GM12865 (cell line): ENCODE results near the gene PRELID1.
A peak's percentile ranks its signal among the peaks of the same experiment; 100 is the strongest.

ENCODE experiments used
- DNase-seq: peaks from one replicate; pipeline ENCODE4 v3.0.0; 2010; ENCODE audit warnings: low read depth
- H3K4me3 ChIP-seq: 2 replicates; pipeline ENCODE4 v1.5.1; 2011; ENCODE audit warnings: mild to moderate bottlenecking, low read depth, low read length, control low read depth
- TF ChIP-seq, protein P1 (sequence below): IDR thresholded peaks from 2 replicates; pipeline ENCODE4 v1.5.1; 2011; ENCODE audit warnings: low read length, control low read depth, low read depth, inconsistent platforms; ENCODE audit not compliant: insufficient read depth; ENCODE audit errors: missing control alignments

Gene PRELID1

DNA sequence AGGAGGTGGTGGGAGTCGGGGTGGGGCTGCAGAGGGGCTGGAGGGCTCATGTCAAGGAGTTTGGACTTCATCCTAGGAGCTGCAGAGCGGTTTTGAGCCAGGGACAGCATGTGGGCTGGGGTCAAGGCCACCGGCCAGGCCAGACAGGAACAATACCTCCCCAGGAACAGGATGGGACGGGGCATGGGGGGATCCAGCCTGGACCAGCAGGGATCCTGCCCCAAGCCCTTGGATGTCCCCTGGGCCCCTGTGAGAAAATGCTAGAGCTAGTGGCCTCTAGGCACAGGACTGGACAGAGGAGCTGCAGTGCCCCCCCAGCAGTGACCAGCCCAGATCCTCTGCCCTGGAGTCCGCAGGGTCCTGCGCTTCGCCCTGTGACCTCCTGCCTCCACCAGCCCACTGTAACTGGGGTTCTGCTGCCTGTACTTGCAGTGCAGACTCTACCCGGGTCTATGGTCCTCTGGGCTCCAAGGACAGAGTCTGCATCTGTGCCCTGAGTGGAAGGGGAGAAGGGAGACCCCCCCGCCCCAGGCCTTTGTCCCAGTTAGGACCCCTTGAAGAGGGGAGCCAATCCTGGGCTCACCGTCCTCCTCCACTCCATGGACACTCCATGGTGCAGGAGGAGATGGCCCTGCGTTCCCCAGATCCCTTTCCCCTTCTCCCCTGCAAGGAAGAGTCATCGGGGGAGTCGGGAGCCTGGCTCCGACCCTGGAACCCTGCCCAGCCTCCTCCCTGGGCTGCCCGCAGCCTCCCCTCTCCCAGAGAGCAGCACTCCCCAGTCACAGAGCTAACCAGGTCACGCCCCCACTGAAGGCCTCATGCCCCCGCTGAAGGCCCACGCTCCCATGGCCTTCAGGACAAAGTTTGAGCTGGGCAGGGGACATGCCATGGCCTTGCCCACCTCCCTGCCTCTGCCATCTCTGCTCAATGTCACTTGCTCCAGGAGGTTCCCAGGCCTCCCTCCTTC, 11.1 kb downstream of the PRELID1 start:
- no peak overlapping the region for H3K4me3 ChIP-seq
- TF ChIP-seq, protein P1, sequence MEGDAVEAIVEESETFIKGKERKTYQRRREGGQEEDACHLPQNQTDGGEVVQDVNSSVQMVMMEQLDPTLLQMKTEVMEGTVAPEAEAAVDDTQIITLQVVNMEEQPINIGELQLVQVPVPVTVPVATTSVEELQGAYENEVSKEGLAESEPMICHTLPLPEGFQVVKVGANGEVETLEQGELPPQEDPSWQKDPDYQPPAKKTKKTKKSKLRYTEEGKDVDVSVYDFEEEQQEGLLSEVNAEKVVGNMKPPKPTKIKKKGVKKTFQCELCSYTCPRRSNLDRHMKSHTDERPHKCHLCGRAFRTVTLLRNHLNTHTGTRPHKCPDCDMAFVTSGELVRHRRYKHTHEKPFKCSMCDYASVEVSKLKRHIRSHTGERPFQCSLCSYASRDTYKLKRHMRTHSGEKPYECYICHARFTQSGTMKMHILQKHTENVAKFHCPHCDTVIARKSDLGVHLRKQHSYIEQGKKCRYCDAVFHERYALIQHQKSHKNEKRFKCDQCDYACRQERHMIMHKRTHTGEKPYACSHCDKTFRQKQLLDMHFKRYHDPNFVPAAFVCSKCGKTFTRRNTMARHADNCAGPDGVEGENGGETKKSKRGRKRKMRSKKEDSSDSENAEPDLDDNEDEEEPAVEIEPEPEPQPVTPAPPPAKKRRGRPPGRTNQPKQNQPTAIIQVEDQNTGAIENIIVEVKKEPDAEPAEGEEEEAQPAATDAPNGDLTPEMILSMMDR: no peak
- DNase-seq: no peak

DNA sequence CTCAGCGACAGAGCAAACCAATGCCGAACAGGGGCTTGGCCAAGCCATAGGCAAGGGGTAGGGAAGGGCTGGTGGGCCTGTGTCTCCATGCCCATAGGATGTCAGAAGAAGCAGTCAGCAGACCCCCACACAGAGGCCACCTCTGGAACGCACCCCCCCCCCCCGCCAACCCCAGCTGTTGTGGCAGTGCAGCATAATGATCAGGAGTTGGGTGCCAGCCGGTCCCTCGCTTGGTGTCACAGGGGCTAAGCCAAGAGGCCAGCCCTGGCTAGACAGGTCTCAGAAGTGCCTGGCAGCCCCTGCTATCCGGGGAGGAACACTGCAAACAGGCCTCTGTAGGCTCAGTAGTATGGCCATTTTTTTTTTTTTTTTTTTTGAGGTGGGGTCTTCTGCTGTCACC, 11.8 kb downstream of the PRELID1 start:
- TF ChIP-seq, protein P1: no peak
- H3K4me3 ChIP-seq: no peak overlapping the region
- no peak for DNase-seq

DNA sequence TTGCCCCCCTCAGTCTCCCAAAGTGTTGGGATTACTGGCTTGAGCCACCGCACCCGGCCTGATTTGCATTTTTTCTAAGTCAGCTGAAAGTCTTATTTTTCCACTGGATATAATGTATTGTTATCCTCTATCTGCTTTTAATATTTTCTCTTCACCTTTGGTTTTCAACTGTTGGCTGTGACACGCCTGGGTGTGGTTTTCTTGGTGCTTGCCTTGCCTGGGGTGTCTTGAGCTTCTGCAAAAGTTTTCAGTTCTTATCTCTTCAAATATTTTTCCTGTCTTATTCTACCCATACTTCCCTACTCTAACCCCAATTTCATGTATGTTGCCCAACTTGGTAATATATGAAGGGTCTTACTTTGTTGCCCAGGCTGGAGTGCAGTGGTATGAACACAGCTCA, 12.4 kb downstream of the PRELID1 start:
- DNase-seq: no peak
- no peak overlapping the region for H3K4me3 ChIP-seq
- TF ChIP-seq, protein P1: no peak

DNA sequence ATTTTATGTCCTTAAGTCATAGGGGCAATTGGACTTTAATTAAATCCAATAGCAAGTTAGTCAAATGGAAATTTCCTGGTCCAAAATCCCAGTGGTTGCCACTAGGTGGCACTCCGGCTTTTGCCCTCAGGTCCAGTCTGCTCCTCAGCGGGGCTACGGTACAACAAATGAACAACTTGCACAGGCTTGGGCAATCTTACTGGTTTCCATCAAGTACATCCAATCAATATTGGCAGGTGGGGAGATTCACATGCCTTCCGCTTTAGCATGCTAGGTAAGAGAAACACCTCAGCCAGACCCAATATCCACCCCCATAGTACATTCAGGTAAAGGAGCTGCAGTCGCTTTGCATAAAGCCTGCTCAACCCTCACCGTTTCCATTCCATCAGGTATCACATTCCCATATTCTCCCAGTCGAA, 14.4 kb downstream of the PRELID1 start:
- TF ChIP-seq, protein P1: peak; percentile 88
- peak; percentile 88 for DNase-seq
- H3K4me3 ChIP-seq: no peak overlapping the region

DNA sequence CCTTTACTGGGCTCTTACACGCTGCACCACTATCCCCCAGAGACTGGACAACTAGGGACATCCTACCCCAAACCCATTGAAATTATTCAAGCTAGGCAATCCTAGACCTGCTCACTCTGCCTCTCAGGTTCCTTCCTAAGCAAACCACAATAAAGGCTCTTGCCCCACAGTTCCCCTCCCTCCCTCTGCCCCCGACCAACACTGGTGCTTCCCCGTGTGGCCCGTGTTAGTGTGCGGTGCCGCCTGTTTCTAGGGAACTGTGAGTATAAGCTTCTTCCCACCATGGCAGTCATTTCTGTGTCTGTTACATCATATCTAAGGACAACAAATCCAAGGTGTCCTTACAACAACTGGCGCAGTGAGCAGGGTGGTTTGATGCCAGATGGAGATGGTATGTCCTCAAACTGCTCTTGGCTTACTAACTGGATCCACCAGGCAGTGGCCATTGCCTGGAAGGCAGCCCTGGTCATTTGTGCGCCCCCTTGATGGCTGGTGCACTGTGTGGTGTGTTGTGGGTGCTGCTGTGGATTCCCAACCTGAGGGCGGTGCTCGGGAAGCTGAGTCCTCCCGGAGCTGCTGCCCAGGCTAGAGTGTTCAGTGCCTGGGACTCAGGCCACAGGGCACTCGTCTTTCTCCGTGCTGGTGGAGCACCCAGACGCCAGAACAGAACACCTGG, 16.5 kb downstream of the PRELID1 start:
- TF ChIP-seq, protein P1: no peak
- DNase-seq: no peak
- H3K4me3 ChIP-seq: no peak overlapping the region

DNA sequence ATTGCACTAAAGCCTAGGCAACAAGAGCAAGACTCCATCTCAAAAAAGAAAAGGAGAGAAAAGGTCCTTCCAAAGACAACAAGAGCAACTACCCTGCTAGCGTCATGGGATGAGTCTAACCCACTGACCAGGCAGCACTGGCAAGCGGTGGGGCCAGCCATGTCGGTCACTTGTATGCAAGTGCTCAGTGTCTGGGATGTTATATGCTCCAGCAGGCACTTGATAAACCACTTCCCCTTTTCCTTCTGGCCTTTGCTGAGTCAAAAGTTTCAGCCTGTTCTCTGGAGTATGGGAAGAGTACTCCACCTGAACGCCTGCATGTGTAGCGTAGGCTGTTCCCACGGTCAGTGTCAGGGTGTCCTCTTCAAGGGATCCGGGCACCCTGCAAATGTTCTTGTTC, 17.3 kb downstream of the PRELID1 start:
- TF ChIP-seq, protein P1: no peak
- H3K4me3 ChIP-seq: no peak overlapping the region
- peak; percentile 28 for DNase-seq
